Activated CD8-positive, alpha-beta memory T cell treated with anti-CD3 and anti-CD28 coated beads for 48 hours (primary cell): ENCODE measurements around the gene SH3D19.
"Not testable (repeated sequence)": the region's sequence is repeated elsewhere in the genome, so short reads cannot be mapped to it uniquely, and the experiment has no call there.

Experiments
- DNase-seq, 3 experiments: peaks; one replicate each; pipeline ENCODE4 v3.0.0-alpha.2; 2020; ENCODE audit warnings: low read depth in 2 of 3, low spot score in 2 of 3

The SH3D19 gene

DNA sequence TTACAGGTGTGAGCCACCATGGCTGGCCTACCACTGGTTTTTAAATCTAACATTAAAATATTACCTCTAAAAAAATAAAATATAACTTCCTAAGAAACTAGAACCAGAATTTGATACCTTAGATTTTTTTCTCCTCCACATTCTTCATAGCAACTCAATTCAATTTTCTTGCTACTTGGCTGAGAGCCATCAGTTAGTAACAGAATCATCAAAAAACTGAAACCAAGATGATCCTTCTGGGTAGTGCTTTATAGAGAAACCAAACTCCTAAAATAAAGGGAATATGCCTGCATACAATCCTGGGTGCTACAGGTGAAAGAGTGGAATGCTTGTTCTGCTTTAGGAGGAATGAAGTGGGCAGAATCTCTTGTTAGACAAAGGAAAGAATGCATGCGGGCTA, 161.6 kb downstream of the SH3D19 start:
- no peak for DNase-seq

DNA sequence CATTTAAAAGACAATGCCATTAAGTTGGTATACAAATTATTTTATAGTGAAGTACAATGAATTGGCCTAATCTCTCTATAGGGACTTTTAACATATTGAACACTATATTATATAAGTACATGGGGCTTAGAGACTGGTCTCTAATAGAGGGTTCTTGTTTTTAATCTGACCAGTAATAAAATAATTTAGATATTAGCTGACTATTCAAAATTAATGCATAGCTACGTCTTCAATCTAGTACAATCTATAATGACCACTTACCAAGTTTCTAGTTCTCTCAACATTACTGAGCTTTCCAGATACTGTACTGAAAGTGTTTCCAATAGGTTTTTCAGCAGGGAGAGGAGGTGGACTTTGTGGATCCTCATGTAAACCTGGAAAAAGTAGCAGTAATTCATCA, 166.4 kb downstream of the SH3D19 start:
- no peak for DNase-seq

- no peak for DNase-seq
Measured at GRCh38 chr4:151157543-151157942, 167.9 kb downstream of the SH3D19 start.

- no peak for DNase-seq
Measured at GRCh38 chr4:151153585-151153984, 171.8 kb downstream of the SH3D19 start.

DNA sequence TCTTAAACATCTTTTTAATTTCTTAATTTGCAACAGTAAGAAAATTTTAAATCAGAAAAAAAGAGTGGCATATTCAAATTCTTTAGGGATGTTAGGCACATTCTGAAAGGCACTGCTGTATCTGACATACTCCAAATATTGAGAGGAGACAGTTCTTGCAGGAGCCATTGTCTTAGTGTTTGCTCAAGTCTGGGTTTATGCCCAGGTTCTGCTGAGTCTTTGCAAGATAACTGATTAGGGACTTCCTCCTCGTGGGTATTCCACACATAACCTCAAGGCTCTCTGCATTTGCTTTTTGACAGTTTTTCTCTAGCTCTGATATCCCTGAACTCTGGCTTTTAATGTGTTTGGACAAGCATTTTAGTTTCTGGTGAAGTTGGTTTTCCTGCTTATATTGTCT, 173.4 kb downstream of the SH3D19 start:
- DNase-seq = no peak

GRCh38 chr4:151150821-151151580, 174.4 kb downstream of the SH3D19 start:
- DNase-seq = no peak

DNA sequence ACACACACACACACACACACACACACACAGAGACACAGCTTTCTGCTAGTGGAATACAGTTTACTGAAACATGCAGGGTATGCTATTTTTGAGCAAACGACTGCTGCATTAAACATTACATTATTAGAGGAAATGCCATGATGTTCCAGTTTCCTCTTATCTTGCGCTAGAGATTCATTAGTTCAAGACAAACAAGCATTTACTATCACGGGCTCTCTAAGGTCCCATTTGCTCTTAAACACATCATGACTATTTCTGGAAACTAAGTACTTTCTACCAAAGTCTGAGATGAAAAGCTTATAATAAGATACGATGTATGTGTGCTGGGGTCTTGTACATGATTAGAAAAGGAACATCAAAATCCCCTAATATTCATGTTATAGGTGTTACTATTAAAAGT, 177.1 kb downstream of the SH3D19 start:
- no peak for DNase-seq

DNA sequence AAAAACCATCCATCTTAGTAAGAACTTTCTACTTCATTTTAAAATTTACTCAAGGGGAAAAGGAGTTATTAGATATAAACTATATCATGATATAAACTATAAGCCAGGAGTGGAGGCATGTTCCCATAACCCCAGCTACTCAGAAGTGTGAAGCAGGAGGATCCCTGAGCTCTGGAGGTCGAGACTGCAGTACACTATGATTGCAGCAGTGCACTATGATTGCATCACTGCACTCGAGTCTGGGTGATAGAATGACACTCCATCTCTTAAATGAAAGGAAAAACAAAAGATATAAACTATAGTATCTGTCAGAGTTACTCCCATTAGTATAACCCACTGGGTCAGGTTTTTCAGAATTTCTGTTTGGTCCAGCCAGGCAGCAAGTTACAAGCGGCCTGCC, 178.4 kb downstream of the SH3D19 start:
- DNase-seq = no peak

DNA sequence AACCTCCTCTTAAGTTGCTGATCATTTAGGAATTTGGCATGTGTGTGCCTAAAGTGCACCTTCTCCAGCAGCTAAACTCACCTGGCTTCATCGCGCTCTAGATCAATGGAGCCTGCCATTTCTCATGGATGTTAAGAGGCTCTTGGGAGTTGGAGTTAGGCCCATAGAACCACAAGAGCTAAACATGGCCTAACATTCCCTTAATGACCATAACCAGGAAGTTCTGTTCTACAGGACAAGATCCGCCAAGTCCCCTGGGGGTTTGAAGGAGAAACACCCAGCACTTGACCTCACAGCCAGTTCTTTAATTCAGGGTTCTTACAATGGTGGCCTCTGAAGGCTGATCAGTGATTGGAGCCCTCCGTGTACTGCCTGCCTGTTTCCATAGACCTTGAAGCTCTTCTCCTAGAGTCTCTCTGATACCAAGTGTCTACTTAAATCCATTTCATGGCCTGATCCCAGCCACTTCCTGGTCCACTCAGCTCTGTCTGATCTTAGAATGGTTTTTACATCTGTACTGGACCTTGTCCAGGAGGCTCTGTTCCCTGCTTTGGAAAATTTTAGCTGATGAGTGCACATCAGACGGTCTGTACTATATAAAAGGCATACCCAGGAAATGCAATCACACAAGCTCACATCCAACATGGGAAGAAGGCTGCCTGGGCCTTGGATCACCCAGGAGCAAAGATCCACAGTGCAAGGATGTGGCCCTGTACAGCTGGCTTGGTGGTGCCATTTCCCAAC, 180.9 kb downstream of the SH3D19 start:
- no peak for DNase-seq

GRCh38 chr4:151143811-151144210, 181.6 kb downstream of the SH3D19 start:
- DNase-seq = no peak

- DNase-seq = no peak
Measured at GRCh38 chr4:151143162-151143561, 182.2 kb downstream of the SH3D19 start.

DNA sequence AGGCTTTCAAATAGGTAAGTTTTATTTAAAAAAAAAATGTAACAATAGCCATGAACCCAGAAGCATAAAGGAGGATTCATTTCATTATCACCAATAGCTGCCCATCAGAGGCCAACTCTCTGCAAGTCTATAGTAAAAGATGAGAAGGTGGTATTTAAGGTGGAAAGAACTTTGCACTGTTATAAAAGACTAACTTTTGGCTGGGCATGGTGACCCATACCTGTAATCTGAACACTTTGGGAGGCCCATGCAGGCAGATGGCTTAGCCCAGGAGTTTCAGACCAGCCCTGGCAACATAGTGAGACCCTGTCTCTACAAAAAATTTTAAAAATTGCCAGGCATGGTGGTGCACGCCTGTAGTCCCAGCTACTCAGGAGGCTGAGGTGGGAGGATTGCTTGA, 182.6 kb downstream of the SH3D19 start:
- no peak for DNase-seq

GRCh38 chr4:151139814-151140213, 185.6 kb downstream of the SH3D19 start:
- no peak for DNase-seq

GRCh38 chr4:151136048-151136447, 189.4 kb downstream of the SH3D19 start:
- DNase-seq = not testable (repeated sequence)

DNA sequence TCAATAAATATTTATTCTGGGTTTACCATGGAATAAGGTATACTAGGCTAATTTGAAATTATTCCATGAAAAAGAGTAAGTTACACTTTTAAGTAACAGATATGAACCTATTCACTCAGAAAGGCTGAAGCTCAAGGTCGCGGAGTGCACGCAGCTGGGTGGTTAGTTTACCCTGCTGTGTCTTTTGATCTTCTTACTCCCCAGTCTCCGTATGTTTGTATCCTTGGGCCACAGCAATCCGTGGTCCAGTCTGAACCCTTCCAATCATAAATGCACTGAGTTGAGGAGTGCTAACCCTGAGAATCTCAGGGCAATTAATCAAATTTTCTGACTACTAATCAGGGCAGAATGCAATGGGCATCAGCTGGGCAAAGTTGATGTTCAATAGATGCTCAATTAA, 192.1 kb downstream of the SH3D19 start:
- no peak for DNase-seq

- no peak for DNase-seq
Measured at GRCh38 chr4:151129796-151130195, 195.6 kb downstream of the SH3D19 start.

- DNase-seq = no peak
Measured at GRCh38 chr4:151117371-151117962, 207.9 kb downstream of the SH3D19 start.

DNA sequence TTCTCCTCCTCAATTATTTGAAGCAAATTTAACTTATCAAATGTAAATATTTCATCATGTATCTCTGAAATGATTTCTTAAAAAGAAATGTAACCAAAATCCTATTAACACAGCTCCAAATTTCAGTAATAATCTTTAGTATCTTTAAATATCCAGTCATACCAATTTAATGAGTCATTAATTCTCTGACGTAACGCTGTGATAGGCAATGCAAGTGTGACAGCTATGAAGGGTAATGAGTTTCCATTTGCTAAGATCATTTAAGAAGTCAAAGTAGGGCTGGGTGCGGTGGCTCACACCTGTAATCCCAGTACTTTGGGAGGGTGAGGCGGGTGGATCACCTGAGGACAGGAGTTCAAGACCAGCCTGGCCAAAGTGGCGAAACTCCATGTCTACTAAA, 210.4 kb downstream of the SH3D19 start:
- no peak for DNase-seq

DNA sequence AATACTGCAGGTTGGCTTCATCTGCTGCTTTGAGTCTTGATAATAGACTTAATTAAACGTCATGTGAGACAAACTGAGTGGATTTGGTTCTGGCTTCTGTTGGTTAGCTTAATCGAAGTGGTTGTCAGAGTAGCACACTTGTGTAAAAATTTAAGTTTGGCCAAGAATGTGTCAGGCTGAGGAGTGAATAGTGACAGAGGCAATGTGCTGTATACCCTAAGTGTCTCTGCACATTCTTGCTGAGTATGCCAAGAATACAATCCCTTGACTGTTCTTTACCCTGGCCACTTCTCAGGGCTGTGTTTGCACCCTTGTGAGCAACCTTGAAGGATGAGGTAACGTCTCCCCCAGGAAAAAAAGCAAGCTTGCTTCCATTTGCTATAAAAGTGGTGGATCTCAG, 211.1 kb downstream of the SH3D19 start:
- no peak for DNase-seq

DNA sequence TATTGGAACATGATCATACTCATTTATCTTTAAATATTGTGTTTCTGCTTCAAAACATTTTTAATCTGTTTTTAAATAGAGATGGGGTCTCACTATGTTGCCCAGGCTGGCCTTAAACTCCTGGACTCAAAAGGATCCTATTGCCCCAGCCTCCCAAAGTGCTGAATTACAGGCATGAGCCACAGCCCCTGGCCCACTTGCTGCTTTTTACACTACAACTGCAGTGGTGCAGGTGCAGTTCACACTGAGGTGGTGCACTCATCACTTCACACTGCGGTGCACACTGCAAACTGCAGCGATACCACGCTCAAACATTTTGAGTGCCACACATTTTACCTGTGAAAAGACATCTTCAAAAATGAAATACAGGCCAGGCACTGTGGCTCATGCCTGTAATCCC, 215.2 kb downstream of the SH3D19 start:
- no peak for DNase-seq

GRCh38 chr4:151107063-151107462, 218.3 kb downstream of the SH3D19 start:
- DNase-seq = no peak

- no peak for DNase-seq
Measured at GRCh38 chr4:151105454-151106032, 219.9 kb downstream of the SH3D19 start.
